Activated CD4-positive, alpha-beta memory T cell treated with anti-CD3 and anti-CD28 coated beads, Interleukin-2, amount 10 ng/mL, durations not matched to agents 7 days and 5 days (primary cell): ENCODE measurements around the gene BECN2. TPM values are rescaled to one million over a fixed set of nuclear protein-coding genes. Genes with fewer than 3 reads are reported as not detected.

Experiments
- CTCF ChIA-PET: fragments of 350-600 bp; sonication (Branson Sonifier 250); formaldehyde crosslinking; loops from one replicate; lab custom pipeline; 2021; ENCODE audit warnings: antibody characterized with exemption, inconsistent platforms; lab: Charles Lee
- POLR2A ChIA-PET: fragments of 350-600 bp; sonication (Branson Sonifier 250); formaldehyde crosslinking; loops from one replicate; lab custom pipeline; 2021; ENCODE audit warnings: antibody characterized with exemption; lab: Charles Lee
- DNase-seq: peaks from one replicate; pipeline ENCODE4 v3.0.0-alpha.2; 2020
- H3K27ac Mint-ChIP-seq: one replicate; pipeline ENCODE4 v1.8.0; 2021; ENCODE audit warnings: mild to moderate bottlenecking, mixed read lengths
- H3K27me3 Mint-ChIP-seq: one replicate; pipeline ENCODE4 v1.8.0; 2021; ENCODE audit warnings: mixed read lengths
- H3K36me3 Mint-ChIP-seq: one replicate; pipeline ENCODE4 v1.8.0; 2021; ENCODE audit warnings: low read depth, mixed read lengths
- H3K4me1 Mint-ChIP-seq: one replicate; pipeline ENCODE4 v1.8.0; 2021; ENCODE audit warnings: mixed read lengths
- H3K4me3 Mint-ChIP-seq: one replicate; pipeline ENCODE4 v1.8.0; 2021; ENCODE audit warnings: mild to moderate bottlenecking, mixed read lengths
- H3K9me3 Mint-ChIP-seq: one replicate; pipeline ENCODE4 v1.8.0; 2021; ENCODE audit warnings: mixed read lengths
- total RNA-seq, 2 experiments: library from RNA; stranded (reverse); gene quantifications; one replicate each; pipeline ENCODE4 v1.2.3, GENCODE V29; 2021

BECN2 gene
- total RNA-seq, 2 experiments from 2014 or later: not detected

DNA sequence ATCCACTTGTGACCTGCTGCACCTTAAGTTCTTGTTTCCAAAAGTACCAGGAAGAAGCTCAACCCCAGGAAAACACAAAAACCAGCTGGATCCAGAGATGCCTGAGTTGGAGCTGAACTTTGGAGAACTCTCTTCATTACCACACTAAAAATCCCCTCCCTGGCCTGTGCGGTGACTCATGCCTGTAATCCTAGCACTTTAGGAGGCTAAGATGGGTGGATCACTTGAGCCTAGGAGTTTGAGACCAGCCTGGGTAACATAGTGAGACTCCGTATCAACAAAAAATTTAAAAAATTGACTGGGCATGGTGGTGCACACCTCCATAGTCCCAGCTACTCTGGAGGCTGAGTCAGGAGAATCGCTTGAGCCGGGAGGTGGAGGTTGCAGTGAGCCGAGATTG, 35.2 kb downstream of the BECN2 start:
- Mint-ChIP-seq H3K36me3 (no peaks in the 10 kb centered on the region), H3K9me3 (no peaks in the 10 kb centered on the region), H3K4me1 (no peaks in the 10 kb centered on the region), H3K4me3 (no peak overlapping the region), H3K27me3 (peaks cover 2% of the 10 kb centered on the region), H3K27ac (no peak overlapping the region)
- no peak for DNase-seq
- POLR2A ChIA-PET: no interaction called here
- CTCF ChIA-PET: interaction anchor here (0.6 to 1.4 kb wide), 3 partner anchors 9 to 1804 kb away, joined by 3 to 4 read pairs (median 4); no protein-coding TSS in a partner anchor

- no peak for DNase-seq
- POLR2A ChIA-PET: no interaction called here
- H3K4me1 Mint-ChIP-seq: peaks cover 6% of the 10 kb centered on the region
- CTCF ChIA-PET: interaction anchor here (1.0 kb wide), 1 partner anchor 8 kb away, joined by 3 read pairs; no protein-coding TSS in a partner anchor
- no peaks in the 10 kb centered on the region for H3K36me3 Mint-ChIP-seq
- H3K27me3 Mint-ChIP-seq: peaks cover 2% of the 10 kb centered on the region
- H3K27ac Mint-ChIP-seq: no peak overlapping the region
- H3K4me3 Mint-ChIP-seq: no peak overlapping the region
- H3K9me3 Mint-ChIP-seq: no peaks in the 10 kb centered on the region
Measured at GRCh38 chr1:241994171-241994570, 36.6 kb downstream of the BECN2 start.

- ChIA-PET POLR2A (no interaction called here), CTCF (interaction anchor here (0.9 to 4.9 kb wide), 7 partner anchors 11 to 465 kb away, joined by 3 to 31 read pairs (median 4); partner anchors contain the start of gene KMO)
- Mint-ChIP-seq H3K4me1 (peaks cover 6% of the 10 kb centered on the region), H3K27ac (no peak overlapping the region), H3K36me3 (no peaks in the 10 kb centered on the region), H3K9me3 (no peaks in the 10 kb centered on the region), H3K27me3 (no peaks in the 10 kb centered on the region), H3K4me3 (no peak overlapping the region)
- no peak for DNase-seq
Measured at GRCh38 chr1:241997401-241997998, 39.9 kb downstream of the BECN2 start.

- POLR2A ChIA-PET: no interaction called here
- Mint-ChIP-seq H3K27ac (no peak overlapping the region), H3K27me3 (no peaks in the 10 kb centered on the region), H3K36me3 (no peaks in the 10 kb centered on the region), H3K9me3 (no peaks in the 10 kb centered on the region), H3K4me1 (peaks cover 6% of the 10 kb centered on the region), H3K4me3 (peak overlapping the region; percentile 37)
- DNase-seq: peak; percentile 54
- CTCF ChIA-PET: interaction anchor here (0.6 to 4.9 kb wide), 20 partner anchors 12 to 479 kb away, joined by 3 to 31 read pairs (median 4); partner anchors contain the start of gene FH
Measured at GRCh38 chr1:241998412-241998921, 40.9 kb downstream of the BECN2 start.

DNA sequence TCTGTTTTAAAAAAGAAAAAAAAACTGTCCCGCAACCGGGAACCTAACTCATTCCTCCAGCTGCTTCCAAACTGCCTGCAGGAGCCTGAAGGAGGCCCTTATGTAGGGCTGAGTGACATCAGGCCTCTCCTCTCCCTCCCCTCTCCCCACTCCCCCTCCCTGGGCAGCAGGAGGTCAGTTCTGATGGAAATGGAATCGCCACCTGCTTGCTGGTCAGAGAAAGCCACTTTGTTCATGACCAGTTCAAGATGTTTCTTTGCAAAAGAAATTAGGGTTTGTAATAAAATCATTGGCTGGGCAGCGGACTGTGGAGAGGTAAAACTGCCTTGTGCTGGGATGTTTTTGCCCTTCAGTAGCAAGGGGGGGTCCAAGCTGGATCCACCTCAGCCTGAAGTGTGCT, 41.5 kb downstream of the BECN2 start, which contains the start of gene MAP1LC3C:
TSS of gene MAP1LC3C (minus strand) at position 73 of the 400 bp plus-strand sequence. CDS start 90 bp downstream, outside the sequence.
- ChIA-PET CTCF (interaction anchor here (0.6 to 4.9 kb wide), 21 partner anchors 12 to 479 kb away, joined by 3 to 31 read pairs (median 4); partner anchors contain the start of gene FH), POLR2A (no interaction called here)
- no peak for DNase-seq
- Mint-ChIP-seq H3K9me3 (no peaks in the 10 kb centered on the region), H3K27me3 (no peaks in the 10 kb centered on the region), H3K36me3 (no peaks in the 10 kb centered on the region), H3K4me3 (peak within 1 kb of the TSS; percentile 37), H3K4me1 (peaks cover 6% of the 10 kb centered on the region), H3K27ac (no peak within 1 kb of the TSS)

GRCh38 chr1:242000434-242000833, 42.9 kb downstream of the BECN2 start:
- no peak for DNase-seq
- H3K4me3 Mint-ChIP-seq: no peak overlapping the region
- H3K9me3 Mint-ChIP-seq: no peaks in the 10 kb centered on the region
- ChIA-PET CTCF (interaction anchor here (0.9 to 4.9 kb wide), 3 partner anchors 15 to 389 kb away, joined by 3 to 31 read pairs (median 3); no protein-coding TSS in a partner anchor), POLR2A (no interaction called here)
- H3K27me3 Mint-ChIP-seq: no peaks in the 10 kb centered on the region
- peaks cover 6% of the 10 kb centered on the region for H3K4me1 Mint-ChIP-seq
- no peak overlapping the region for H3K27ac Mint-ChIP-seq
- H3K36me3 Mint-ChIP-seq: no peaks in the 10 kb centered on the region

DNA sequence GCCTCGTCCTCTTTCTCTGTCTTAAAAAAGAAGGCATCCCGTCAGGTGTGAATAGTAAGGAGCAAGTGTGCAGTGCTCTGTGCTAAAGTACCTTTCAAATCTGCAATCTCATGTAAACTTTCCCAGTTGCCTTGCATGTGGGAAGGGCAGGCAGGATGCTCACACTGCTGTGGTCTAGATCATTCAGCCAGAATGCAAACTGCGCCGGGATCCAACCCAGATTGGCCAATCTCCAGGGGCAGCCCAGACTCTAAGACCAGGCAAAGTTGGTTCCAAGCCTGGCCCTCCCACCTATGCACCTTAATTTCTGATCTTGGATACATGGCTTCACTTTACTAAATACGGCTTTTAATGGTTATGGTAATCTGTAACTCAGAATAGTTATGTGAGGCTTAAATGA, 44.5 kb downstream of the BECN2 start:
- no peaks in the 10 kb centered on the region for H3K27me3 Mint-ChIP-seq
- H3K4me1 Mint-ChIP-seq: peaks cover 6% of the 10 kb centered on the region
- no peaks in the 10 kb centered on the region for H3K36me3 Mint-ChIP-seq
- no peaks in the 10 kb centered on the region for H3K9me3 Mint-ChIP-seq
- no peak for DNase-seq
- POLR2A ChIA-PET: no interaction called here
- no peak overlapping the region for H3K27ac Mint-ChIP-seq
- CTCF ChIA-PET: interaction anchor here (1.0 to 4.9 kb wide), 2 partner anchors 10 to 391 kb away, joined by 3 to 31 read pairs; no protein-coding TSS in a partner anchor
- H3K4me3 Mint-ChIP-seq: no peak overlapping the region

GRCh38 chr1:242002510-242002909, 44.9 kb downstream of the BECN2 start:
- H3K36me3 Mint-ChIP-seq: no peaks in the 10 kb centered on the region
- ChIA-PET CTCF (no interaction called here), POLR2A (no interaction called here)
- no peaks in the 10 kb centered on the region for H3K9me3 Mint-ChIP-seq
- DNase-seq: no peak
- H3K27ac Mint-ChIP-seq: no peak overlapping the region
- peaks cover 6% of the 10 kb centered on the region for H3K4me1 Mint-ChIP-seq
- H3K27me3 Mint-ChIP-seq: no peaks in the 10 kb centered on the region
- no peak overlapping the region for H3K4me3 Mint-ChIP-seq

DNA sequence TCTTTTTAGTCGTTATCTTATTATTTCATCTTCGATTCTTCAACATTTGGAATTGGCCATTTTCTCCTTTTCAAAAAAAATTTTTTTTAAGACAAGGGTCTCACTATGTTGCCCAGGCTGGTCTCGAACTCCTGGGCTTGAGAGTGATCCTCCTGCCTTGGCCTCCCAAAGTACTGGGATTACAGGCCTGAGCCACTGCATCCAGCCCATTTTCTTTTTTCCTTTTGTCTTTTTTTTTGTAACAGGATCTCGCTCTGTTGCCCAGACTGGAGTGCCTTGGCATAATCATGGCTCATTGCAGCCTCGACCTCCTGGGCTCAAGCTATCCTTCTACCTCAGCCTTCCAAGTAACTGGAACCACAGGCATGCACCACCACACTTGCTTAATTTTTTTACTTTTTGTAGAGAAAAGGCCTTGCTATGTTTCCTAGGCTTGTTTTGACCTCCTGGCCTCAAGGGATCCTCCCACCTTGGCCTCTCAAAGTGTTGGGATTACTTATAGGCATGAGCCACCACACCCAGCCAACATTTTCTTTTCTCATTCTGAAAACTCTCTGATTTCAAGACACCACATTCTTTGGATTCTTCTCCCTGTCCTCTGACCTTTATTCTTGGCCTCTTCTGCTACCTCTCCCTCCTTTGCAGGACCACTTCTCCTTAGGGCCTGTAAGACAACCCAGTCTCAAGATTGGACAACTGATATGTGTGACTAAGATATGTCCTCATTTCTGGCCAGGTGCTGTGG, 47.4 kb downstream of the BECN2 start:
- DNase-seq: no peak
- CTCF ChIA-PET: no interaction called here
- Mint-ChIP-seq H3K4me3 (no peak overlapping the region), H3K27ac (no peak overlapping the region), H3K27me3 (no peaks in the 10 kb centered on the region), H3K9me3 (no peaks in the 10 kb centered on the region), H3K36me3 (no peaks in the 10 kb centered on the region), H3K4me1 (no peaks in the 10 kb centered on the region)
- POLR2A ChIA-PET: no interaction called here

- ChIA-PET POLR2A (no interaction called here), CTCF (no interaction called here)
- DNase-seq: no peak
- Mint-ChIP-seq H3K4me3 (no peak overlapping the region), H3K27ac (no peak overlapping the region), H3K9me3 (no peaks in the 10 kb centered on the region), H3K4me1 (no peaks in the 10 kb centered on the region), H3K36me3 (no peaks in the 10 kb centered on the region), H3K27me3 (no peaks in the 10 kb centered on the region)
Measured at GRCh38 chr1:242005866-242006535, 48.4 kb downstream of the BECN2 start.

GRCh38 chr1:242006976-242007375, 49.4 kb downstream of the BECN2 start:
- POLR2A ChIA-PET: no interaction called here

More at GRCh38 chr1:242006976-242007375, 49.4 kb downstream of the BECN2 start:
- H3K27me3 Mint-ChIP-seq: no peaks in the 10 kb centered on the region
- CTCF ChIA-PET: no interaction called here
- no peaks in the 10 kb centered on the region for H3K4me1 Mint-ChIP-seq
- no peak overlapping the region for H3K4me3 Mint-ChIP-seq
- DNase-seq: no peak
- H3K9me3 Mint-ChIP-seq: no peaks in the 10 kb centered on the region
- no peaks in the 10 kb centered on the region for H3K36me3 Mint-ChIP-seq
- no peak overlapping the region for H3K27ac Mint-ChIP-seq
